Activated naive CD4-positive, alpha-beta T cell treated with anti-CD3 and anti-CD28 coated beads, Interleukin-2, amount 50 U/mL, for 72 hours (primary cell): ENCODE data around the gene POPDC3. TPM values are rescaled to one million over a fixed set of nuclear protein-coding genes. Genes with fewer than 3 reads are reported as not detected.

ENCODE experiments used
- ATAC-seq, 2 donors: fragments of 150-1000 bp; cut with Tn5 transposase; 2 replicates each; pipeline ENCODE4 v1.10.0; 2021; ENCODE audit warnings: mild to moderate bottlenecking in 2 of 2, moderate library complexity in 2 of 2
- DNase-seq, 2 donors: peaks; one replicate each; pipeline ENCODE4 v3.0.0; 2021 to 2022; ENCODE audit warnings: low spot score in 2 of 2
- H3K27ac Mint-ChIP-seq, 2 donors: one replicate each; pipeline ENCODE4 v1.8.0; 2022; ENCODE audit warnings: mild to moderate bottlenecking in 2 of 2, mixed read lengths in 2 of 2
- H3K36me3 Mint-ChIP-seq, 2 donors: one replicate each; pipeline ENCODE4 v1.8.0; 2022; ENCODE audit warnings: mixed read lengths in 2 of 2
- H3K9me3 Mint-ChIP-seq, 2 donors: one replicate each; pipeline ENCODE4 v1.8.0; 2022; ENCODE audit warnings: mixed read lengths in 2 of 2
- total RNA-seq, 2 donors: library from RNA; stranded (reverse); gene quantifications; one replicate each; pipeline ENCODE4 v1.2.3, GENCODE V29; 2022

The POPDC3 gene
- total RNA-seq, 2 donors from 2014 or later: not detected

DNA sequence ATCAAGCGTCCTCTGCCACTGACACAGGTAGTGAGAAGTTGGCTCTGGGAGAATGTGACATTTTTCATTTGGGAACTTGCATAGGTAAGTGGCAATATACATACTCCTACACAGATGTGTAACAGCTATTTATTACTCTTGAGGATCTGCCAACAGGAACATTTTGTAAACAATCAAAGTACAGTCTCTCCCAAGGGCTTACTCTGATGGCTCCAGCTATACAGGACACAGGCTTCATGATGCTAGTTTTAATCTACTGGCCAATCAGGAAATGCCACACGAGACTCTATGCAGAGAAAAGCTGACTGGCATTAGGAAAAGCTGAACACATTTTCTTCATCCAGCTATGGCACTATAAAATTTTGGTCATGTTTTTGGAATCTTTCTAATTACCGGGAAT, 57.8 kb downstream of the POPDC3 start:
- H3K27ac Mint-ChIP-seq: no peak overlapping the region
- no peak for DNase-seq
- ATAC-seq: no peak
- no peaks in the 10 kb centered on the region for H3K9me3 Mint-ChIP-seq
- H3K36me3 Mint-ChIP-seq: no peaks in the 10 kb centered on the region

DNA sequence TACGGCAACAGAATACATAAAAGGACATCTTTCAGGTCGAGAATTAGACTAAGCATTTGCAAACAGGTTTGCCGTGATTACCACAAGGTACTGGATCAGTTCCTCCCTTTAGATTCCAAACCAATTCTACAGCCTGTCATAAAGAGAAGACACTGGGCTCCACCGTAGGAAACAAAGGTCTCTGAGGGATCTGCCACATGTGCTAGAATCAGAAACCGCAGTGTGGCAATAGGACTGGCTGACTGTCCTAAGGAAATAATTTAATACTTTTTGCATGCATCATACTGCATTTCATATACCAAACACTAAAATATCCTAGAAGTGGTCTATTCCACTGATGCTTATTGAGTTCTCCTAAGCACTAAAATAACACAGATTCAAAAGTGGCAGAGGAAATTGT, 59.2 kb downstream of the POPDC3 start:
- ATAC-seq: no peak

DNA sequence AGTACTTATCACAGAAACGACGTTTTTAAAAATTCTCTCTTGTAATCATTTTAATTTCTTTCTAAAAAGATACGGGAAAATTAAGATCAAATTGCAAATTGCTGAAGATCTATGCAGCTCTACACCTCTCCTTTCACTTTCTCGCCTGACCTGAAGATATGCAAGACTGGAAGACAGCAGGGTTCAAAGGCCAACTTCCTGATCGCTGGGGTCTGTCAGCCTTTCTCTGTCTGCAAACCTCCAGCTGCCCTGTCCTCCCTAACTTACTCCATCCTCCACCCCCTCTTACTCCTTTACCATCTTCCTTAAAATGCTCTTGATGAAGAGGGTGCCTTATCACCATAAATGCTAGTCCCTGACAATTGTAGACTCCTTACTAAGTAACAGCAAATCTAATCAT, 63.7 kb downstream of the POPDC3 start:
- H3K27ac Mint-ChIP-seq: peak overlapping the region in 1 of 2 donors; percentile 1
- ATAC-seq (no peak), DNase-seq (no peak)
- no peaks in the 10 kb centered on the region for H3K36me3 Mint-ChIP-seq
- H3K9me3 Mint-ChIP-seq: no peaks in the 10 kb centered on the region

More for the DNA sequence above, 59.2 kb downstream of the POPDC3 start:
- no peak for DNase-seq
- H3K36me3 Mint-ChIP-seq: no peaks in the 10 kb centered on the region
- no peak overlapping the region for H3K27ac Mint-ChIP-seq
- H3K9me3 Mint-ChIP-seq: no peaks in the 10 kb centered on the region

DNA sequence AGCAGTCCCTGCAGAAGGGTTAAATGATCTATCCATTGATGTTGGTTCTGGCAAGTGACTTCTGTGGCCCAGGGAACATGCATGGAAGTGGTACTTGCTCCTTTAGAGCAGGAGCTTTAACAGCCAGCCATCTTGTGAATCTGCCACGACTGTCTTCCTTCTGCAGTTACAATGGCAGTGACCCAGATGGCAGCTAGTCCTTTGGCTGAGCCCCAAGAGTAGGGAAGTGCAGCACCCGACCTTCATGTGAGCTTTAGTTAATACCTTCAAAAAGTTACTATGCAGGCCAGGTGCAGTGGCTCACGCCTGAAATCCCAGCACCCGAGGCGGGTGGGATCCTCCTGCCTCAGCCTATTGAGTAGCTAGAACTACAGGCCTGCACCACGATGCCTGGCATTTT, 66.4 kb downstream of the POPDC3 start:
- no peak for DNase-seq
- no peaks in the 10 kb centered on the region for H3K36me3 Mint-ChIP-seq
- no peak for ATAC-seq
- H3K9me3 Mint-ChIP-seq: no peaks in the 10 kb centered on the region
- no peak overlapping the region for H3K27ac Mint-ChIP-seq

DNA sequence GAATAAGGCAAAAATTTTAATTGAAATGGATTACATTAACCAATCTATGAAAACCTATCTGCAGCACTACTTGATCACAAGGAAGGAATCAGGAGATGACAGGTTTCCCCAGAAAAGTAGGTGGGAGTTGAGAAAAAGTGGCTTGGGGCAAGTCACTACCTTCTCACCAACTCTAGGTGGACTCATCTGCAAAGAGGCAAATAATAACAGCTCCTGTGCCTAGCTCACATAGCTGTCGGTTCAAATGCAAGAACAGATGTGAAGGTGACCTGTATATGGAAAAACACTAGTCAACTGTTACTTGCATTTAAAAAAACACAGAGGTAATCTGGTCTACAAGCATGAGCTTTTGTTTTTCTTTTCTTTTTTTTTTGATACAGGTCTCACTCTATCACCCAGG, 67.2 kb downstream of the POPDC3 start:
- ATAC-seq (no peak), DNase-seq (no peak)
- Mint-ChIP-seq H3K9me3 (no peaks in the 10 kb centered on the region), H3K27ac (no peak overlapping the region), H3K36me3 (no peaks in the 10 kb centered on the region)

DNA sequence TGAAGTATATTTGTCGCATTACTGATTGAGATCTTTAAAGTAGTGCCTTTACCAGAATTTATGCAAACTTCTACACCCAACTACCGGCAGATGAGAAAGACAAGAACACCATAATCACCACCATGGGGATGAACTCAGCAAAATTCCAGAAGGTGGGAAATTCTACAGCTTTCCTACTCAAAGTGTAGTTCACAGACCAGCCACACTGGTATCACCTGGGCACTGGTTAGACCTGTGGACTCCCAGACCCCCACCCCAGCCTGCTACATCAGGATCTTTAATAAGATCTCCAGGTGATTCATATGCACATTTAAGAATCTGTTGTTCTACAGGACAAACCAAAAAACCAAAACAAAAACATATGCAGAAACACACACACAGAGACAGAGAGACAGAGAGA, 67.9 kb downstream of the POPDC3 start:
- Mint-ChIP-seq H3K36me3 (no peaks in the 10 kb centered on the region), H3K9me3 (no peaks in the 10 kb centered on the region), H3K27ac (no peak overlapping the region)
- DNase-seq (no peak), ATAC-seq (no peak)

DNA sequence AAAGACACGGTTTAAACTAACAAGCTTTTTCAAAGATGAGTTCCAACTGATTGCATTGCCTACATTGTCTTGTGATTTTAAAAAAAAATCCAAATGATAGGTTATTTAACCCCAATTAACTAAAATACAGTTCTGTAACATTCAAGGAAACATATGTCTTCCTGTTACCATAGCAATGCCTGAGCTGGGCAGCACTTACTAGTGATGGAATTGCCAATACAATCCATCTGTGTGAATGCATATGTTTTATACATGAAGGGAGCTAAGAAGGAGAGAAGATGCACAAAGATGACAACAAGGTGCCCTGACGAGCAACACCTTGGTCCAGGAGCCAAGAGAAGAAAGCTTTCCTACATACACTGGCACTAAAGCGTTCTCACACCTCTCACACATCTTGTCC, 68.7 kb downstream of the POPDC3 start:
- Mint-ChIP-seq H3K9me3 (no peaks in the 10 kb centered on the region), H3K36me3 (no peaks in the 10 kb centered on the region), H3K27ac (no peak overlapping the region)
- ATAC-seq: no peak
- no peak for DNase-seq

DNA sequence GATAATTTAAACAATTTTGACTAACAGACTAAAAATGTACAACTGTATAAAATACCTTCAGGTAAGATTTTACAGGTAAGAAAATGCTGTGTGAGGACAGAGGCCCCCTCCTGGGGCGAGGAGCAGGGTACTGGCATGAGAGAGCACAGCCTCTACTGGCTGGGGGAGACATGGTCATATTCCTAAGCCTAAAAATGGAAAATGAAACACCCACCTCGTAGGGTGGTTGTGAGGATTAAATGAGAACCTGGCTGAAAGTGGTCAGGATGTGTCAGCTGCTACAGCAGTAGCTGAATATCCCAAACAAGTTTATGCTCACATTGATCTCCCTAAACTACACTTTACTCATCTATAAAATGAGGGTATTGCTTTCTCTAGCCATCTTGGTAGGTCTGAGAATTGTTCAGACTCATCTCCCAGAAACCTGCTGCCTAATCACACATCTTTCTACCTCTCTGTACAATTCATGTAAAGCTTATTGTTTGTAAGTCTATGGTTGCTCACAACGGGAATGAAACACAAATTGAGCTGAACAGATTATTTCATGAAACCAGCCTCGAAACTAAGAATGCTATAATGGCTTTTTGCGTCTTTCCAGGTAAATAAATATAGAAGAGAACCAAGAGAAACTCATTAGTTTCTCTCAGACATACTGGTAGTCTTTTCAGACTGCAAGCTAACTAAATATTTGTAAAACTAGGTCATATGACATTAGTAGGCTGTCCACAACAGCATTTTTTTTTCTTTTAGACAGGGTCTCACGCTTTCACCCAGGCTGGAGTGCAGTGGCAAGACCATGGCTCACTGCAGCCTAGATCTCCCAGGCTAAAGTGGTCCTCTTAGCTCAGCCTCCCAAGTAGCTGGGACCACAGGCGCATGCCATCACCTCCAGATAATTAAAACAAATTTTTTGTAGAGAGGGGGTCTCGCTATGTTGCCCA, 69.6 kb downstream of the POPDC3 start:
- H3K36me3 Mint-ChIP-seq: no peaks in the 10 kb centered on the region
- H3K27ac Mint-ChIP-seq: no peak overlapping the region
- DNase-seq: no peak
- no peak for ATAC-seq
- no peaks in the 10 kb centered on the region for H3K9me3 Mint-ChIP-seq

DNA sequence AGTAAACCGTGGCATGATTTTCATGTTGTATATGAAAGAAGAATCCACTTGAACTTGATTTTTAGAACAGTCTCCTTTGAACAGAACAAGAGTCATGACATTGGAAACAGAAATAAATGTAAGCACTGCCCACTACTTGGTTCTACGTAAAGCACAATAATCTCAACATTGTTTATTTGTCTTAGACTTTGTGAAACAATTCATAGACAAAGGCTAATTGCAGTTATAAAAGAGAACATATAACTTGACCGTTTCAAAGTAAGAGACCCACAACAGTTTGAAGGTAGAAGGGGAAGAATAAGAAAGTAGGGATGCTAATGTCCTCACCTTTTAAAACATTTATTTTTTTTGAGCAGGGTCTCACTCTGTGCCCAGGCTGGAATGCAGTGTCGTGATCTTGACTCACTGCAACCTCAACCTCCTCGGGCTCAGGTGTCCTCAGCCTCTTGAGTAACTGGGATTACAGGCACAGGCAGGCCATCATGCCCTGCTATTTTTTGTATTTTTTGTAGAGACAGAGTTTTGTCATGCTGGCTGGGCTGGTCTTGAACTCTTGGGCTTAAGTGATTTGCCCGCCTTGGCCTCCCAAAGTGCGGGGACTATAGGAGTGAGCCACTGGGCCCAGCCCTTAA, 71.1 kb downstream of the POPDC3 start:
- Mint-ChIP-seq H3K27ac (no peak overlapping the region), H3K9me3 (no peaks in the 10 kb centered on the region), H3K36me3 (no peaks in the 10 kb centered on the region)
- DNase-seq (no peak), ATAC-seq (no peak)

Other genes with a start within 250 kb of the POPDC3 start
- gene LIN28B, start 222.9 kb downstream of the POPDC3 start, total RNA-seq: not detected
- 10 to 100 TPM; 19.2 to 45.6 TPM for gene PREP, start 223.1 kb upstream of the POPDC3 start, total RNA-seq